Dermis blood vessel endothelial cell (primary cell): ENCODE data around the gene HIF1AN. TPM values are rescaled to one million over a fixed set of nuclear protein-coding genes. Genes with fewer than 3 reads are reported as not detected.
"Not testable (repeated sequence)": the region's sequence is repeated elsewhere in the genome, so short reads cannot be mapped to it uniquely, and the experiment has no call there.

Experiments
- DNase-seq: peaks from one replicate; pipeline ENCODE4 v3.0.0; 2010
- total RNA-seq: library from RNA; depleted of rRNA; stranded (reverse); fragments of >200 nt; gene quantifications from 2 replicates; pipeline ENCODE4 v1.2.3, GENCODE V29; 2014

The HIF1AN gene
- total RNA-seq, 1 donor from 2014 or later: 7.5 TPM

DNA sequence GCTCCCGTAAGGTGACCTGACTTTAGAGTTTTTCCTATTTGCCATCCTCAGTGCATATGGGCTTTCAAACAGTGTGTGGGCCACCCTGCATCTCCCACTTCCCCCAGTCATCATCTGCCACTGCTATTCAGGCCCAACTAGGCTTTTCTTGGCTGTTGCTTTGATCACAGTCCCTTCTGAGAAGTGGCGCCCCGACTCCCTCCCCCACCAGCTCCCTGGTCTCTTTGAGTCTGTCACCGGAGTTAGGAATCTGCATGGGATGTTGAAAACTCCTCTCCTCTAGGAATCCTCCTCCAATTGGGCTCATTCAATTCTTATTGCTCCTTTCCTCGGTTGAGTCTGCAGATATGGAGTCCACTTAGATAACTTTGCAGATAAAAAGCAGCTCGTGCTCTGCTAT, 32.1 kb downstream of the HIF1AN start:
- no peak for DNase-seq

DNA sequence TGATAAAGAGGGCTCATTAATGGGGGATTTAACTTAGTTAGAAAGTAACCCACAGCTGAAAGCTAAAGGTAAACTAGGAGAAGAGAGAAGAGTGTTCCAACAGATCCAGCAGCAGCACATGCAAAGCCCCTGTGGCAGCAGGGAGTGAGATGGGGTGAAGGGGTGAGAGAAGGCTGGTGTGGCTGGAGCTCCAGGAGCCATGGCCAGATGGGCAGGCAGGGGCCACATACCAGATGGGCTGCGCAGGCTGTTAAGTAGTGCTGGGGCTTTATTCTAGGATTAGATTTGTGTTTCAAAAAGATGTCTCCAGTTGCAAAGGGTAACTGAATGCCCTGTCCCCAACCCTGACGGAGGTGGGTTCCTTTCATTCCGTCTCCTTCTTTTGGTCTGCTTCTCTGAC, 33.2 kb downstream of the HIF1AN start:
- no peak for DNase-seq

GRCh38 chr10:100569687-100570481, 34.1 kb downstream of the HIF1AN start:
- no peak for DNase-seq

DNA sequence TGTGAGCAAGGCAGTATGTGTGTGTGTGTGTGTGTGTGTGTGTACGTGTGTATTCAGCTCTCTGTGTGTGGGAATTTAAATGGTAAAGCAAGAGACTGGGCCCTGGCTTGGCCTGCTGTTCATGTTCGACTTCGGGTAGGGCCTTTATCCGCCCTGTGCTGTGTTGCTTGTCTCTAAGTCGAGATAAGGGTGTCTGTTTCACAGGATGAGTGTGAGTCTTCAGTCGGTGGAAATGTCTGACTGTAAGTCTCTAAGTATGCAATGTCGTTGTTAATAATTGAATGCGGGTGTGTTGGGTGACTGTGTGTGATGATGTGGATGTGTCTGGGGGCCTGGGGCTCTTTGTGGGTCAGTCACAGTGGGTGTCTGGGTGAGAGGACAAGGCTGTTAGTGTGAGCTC, 34.8 kb downstream of the HIF1AN start:
- no peak for DNase-seq

DNA sequence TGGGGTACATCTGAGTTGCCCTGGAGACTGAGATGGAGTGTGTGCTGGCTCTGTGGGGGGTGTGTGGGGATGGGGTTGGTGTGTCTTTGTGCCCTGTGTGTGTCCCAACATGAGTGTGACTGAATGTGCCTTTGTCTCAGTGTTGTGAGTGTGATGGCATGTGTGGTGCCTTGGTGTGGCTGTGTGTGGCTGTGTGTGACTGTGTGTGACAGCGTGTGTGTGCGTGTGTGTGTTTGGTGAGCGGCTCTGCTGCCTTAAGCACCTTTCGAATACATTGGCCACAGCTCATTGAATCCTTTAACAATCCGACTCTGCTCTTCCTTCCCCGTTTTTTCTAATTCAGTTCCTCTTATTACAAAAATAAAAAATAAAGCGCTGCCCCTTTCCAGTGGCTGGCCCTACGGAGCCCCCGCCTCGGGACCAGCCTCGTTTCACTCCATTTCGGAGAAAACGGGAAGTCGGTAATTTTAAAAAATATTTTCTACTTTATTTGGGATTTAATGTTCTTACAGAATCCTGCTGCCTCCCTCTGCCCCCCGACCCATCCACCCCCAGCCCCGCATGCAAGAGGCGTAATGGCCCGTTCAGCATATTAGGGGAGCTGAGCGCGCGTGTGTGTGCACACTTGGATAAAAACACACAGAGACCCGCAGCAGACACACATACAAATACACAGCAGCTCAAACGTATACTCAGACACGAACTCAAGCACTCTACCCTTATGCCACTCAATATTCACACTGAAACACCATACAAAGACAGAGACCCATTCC, 35.5 kb downstream of the HIF1AN start:
- DNase-seq: no peak

GRCh38 chr10:100575146-100575545, 39.4 kb downstream of the HIF1AN start:
- not testable (repeated sequence) for DNase-seq

- no peak for DNase-seq
Observed at GRCh38 chr10:100575585-100576281, 40.0 kb downstream of the HIF1AN start.

- no peak for DNase-seq
Observed at GRCh38 chr10:100576282-100576635, 40.5 kb downstream of the HIF1AN start.

GRCh38 chr10:100579261-100580090, 43.7 kb downstream of the HIF1AN start:
- DNase-seq: no peak

GRCh38 chr10:100586959-100587358, 51.2 kb downstream of the HIF1AN start:
- DNase-seq: no peak

- DNase-seq: no peak
Observed at GRCh38 chr10:100598166-100598565, 62.4 kb downstream of the HIF1AN start.

DNA sequence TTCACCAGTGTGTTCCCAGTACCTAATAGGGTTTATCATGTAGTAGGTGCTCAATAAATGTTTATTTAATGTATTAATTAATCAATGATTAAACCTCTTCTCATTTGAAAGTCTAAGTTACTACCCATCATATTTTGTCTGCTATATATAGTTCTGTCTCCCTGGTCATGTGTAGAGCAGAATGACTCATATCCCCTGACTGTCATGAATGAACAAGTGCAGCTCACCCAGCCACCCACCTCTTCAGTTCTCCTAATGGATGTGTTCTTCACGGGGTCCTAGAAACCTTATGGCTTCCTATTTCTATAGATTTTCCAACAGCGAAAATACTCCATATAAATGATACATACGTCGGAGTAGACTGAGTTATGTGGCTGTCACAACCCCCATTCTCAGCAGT, 64.5 kb downstream of the HIF1AN start:
- no peak for DNase-seq

DNA sequence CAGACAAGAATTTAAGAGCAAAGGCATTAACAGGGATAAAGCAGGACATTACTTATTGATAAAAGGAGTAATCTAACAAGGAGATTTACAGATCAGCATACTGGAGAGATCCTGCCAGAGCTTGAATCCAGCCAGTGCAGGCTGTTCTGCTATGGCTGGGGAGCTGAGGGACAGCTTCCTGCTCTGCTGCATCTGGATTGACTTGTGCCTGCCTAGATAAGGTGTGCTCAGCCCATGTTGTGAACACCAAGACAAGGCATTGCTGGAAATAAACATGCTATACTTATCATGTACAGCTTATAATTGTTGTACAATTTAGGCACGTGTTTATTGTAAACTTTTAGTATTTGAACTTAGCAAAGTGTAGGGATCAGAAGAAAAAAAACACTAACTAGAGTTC, 71.7 kb downstream of the HIF1AN start:
- no peak for DNase-seq

Other genes with a start within 250 kb of the HIF1AN start
- gene BLOC1S2, start 249.3 kb upstream of the HIF1AN start, total RNA-seq: 35.1 and 44.2 TPM in 2 replicates
- not detected in 2 replicates for gene PKD2L1, start 205.7 kb upstream of the HIF1AN start, total RNA-seq
- 62.3 and 297 TPM in 2 replicates for gene SCD, start 188.7 kb upstream of the HIF1AN start, total RNA-seq
- not detected in 2 replicates for gene WNT8B, start 72.9 kb upstream of the HIF1AN start, total RNA-seq
- gene SEC31B, start 16.1 kb upstream of the HIF1AN start, total RNA-seq: 1.2 and 5.3 TPM in 2 replicates
- 113 and 116 TPM in 2 replicates for gene NDUFB8, start 6.1 kb upstream of the HIF1AN start, total RNA-seq
- gene PAX2, start 209.6 kb downstream of the HIF1AN start, total RNA-seq: 0.14 and 0.51 TPM in 2 replicates